ENCODE measurements around the gene YTHDC1.

The YTHDC1 gene

DNA sequence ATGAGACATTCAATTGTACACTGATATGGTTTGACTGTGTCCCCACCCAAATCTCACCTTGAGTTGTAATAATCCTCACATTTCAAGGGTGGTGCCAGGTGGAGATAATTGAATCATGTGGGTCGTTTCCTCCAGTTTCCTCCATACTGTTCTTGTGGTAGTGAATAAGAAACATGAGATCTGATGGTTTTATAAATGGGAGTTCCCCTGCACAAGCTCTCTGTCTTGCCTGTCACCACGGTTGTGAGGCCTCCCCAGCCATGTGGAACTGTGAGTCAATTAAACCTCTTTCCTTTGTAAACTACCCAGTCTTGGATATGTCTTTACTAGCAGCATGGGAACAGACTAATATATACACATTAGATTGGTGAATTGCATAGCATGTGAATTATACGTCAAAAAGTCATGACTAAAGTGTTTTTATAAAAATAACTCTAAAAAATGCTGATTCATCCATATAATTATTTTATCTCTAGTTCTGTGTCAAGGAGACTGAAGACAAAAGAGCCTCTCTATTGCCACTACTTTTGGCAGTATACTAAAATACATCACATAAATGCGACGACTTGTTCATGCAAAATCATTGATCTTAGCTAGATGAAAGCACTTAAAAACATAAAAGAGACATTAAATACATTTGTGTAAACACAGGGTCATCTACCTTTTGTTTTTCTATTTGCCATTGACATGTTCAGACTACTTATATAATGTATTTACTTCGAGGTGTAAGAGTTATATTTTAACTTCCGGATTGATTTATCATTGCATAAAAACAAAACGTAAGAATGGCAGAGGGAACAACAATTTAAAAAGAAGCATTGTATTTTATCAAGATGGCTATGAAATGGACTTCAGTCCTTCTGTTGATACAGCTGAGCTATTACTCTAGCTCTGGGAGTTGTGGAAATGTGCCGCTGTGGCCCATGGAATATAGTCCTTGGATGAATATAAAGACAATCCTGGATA lies 50.1 kb downstream of the YTHDC1 start:
- no peak overlapping the region for H3K4me3 ChIP-seq (ENCODE audit: low read depth, low read length)
- TF ChIP-seq, protein P1, sequence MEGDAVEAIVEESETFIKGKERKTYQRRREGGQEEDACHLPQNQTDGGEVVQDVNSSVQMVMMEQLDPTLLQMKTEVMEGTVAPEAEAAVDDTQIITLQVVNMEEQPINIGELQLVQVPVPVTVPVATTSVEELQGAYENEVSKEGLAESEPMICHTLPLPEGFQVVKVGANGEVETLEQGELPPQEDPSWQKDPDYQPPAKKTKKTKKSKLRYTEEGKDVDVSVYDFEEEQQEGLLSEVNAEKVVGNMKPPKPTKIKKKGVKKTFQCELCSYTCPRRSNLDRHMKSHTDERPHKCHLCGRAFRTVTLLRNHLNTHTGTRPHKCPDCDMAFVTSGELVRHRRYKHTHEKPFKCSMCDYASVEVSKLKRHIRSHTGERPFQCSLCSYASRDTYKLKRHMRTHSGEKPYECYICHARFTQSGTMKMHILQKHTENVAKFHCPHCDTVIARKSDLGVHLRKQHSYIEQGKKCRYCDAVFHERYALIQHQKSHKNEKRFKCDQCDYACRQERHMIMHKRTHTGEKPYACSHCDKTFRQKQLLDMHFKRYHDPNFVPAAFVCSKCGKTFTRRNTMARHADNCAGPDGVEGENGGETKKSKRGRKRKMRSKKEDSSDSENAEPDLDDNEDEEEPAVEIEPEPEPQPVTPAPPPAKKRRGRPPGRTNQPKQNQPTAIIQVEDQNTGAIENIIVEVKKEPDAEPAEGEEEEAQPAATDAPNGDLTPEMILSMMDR (IDR thresholded peaks at IDR 0.05; ENCODE audit: borderline replicate concordance, insufficient read depth, low read depth, low read length) = no peak

DNA sequence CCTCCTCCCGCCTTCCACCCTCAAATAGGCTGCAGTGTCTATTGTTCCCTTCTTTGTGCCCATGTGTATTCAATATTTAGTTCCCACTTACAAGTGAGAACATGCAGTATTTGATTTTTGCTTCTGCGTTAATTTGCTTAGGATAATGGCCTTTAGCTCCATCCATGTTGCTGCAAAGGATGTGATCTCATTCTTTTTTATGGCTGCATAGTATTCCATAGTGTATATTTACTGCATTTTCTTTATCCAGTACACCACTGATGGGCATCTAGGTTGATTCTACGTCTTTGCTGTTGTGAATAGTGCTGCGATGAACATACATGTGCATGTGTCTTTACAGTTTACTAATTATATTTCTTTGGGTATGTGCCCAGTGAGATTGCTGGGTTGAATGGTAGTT lies 52.8 kb downstream of the YTHDC1 start:
- TF ChIP-seq, protein P1 (IDR thresholded peaks at IDR 0.05; ENCODE audit: borderline replicate concordance, insufficient read depth, low read depth, low read length) = no peak
- no peak overlapping the region for H3K4me3 ChIP-seq (ENCODE audit: low read depth, low read length)

DNA sequence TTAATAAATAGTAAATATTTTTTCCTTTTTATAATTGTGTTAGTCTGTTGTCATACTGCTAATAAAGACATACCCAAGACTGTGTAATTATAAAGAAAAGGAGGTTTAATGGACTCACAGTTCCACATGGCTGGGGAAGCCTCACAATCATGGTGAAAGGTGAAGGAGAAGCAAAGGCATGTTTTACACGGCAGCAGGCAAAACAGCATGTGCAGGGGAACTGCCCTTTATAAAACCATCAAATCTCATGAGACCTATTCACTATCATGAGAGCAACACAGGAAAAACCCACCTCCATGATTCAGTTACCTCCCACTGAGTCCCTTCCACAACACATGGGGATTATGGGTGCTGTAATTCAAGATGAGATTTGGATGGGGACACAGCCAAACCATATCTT lies 58.6 kb downstream of the YTHDC1 start:
- H3K4me3 ChIP-seq (ENCODE audit: low read depth, low read length) = no peak overlapping the region
- TF ChIP-seq, protein P1 (IDR thresholded peaks at IDR 0.05; ENCODE audit: borderline replicate concordance, insufficient read depth, low read depth, low read length) = no peak

DNA sequence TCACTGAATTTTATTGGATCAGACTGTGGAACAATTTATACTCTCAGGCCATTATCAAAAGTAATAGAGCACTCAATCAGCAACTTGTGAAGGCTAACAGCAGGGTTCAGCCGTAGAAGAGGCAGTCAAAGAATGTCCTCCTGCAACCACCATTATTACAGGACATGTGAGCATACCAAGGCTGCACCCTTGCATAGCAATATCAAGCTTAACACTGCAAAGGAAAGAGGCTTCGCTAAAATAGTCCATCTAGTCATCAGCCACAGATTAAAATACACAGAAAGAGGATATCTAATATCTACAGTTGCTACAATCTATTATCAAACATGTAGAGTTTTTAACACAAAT lies 61.5 kb downstream of the YTHDC1 start:
- H3K4me3 ChIP-seq (ENCODE audit: low read depth, low read length) = no peak overlapping the region
- TF ChIP-seq, protein P1 (IDR thresholded peaks at IDR 0.05; ENCODE audit: borderline replicate concordance, insufficient read depth, low read depth, low read length) = no peak

DNA sequence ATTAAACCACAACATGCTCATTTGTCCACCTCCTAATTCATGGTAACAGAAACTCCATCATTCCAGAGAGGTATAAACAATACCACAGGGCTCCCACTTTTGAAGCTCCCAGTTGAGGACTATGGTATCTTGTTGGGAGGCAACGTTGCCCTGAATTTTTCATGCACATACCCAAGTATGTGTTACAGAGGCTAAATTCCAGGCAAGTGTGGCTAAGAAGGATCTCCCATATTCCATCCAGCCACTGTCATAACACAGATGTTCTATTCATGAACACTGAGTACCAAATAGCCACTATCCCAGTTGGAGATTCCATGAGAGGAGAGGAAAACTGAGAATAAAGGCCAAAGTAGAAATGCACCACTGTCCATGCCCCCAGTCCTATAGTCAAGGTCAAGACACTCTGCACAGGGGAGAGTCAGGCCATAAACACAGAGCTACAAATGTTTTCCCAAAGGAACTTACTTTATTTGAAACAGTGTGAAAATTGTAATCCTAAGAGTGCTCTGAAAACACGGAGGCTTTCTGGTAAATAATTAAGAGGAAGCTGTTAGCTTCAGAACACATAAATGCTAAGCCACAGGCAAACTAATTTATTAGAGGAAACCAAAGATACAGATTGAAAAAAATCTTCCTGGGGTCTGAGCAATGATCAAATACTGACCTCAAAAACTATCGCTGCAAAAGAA lies 62.0 kb downstream of the YTHDC1 start:
- no peak overlapping the region for H3K4me3 ChIP-seq (ENCODE audit: low read depth, low read length)
- TF ChIP-seq, protein P1 (IDR thresholded peaks at IDR 0.05; ENCODE audit: borderline replicate concordance, insufficient read depth, low read depth, low read length) = no peak

DNA sequence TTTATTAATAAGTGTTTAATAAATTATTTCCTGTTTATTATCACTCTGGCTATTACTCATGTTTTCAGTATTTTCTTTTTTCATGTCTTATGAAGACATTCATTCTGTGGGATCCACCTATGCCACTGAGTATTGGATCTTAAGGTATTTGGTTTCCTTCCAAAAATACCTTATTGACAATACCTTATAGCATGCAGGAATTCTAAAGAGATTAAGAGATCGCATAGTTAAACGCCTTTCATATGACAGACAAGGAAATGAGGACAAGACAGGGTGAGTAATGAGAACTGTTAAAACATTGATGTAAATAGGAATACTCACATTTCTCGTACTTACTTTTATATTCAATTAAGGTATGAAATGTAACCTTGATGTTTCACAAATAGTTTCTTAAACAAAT lies 66.2 kb downstream of the YTHDC1 start:
- TF ChIP-seq, protein P1 (IDR thresholded peaks at IDR 0.05; ENCODE audit: borderline replicate concordance, insufficient read depth, low read depth, low read length) = no peak
- H3K4me3 ChIP-seq (ENCODE audit: low read depth, low read length) = no peak overlapping the region

Data from GM12875 (cell line).